WTC11 (cell line): ENCODE results near the gene RIMKLB. TPM values are rescaled to one million over a fixed set of nuclear protein-coding genes. Genes with fewer than 3 reads are reported as not detected.

Experiments
- ARID4B ChIP-seq: sonication (generic); formaldehyde crosslinking; IDR thresholded peaks from 2 replicates; pipeline ENCODE4 v1.8.0; 2023; ENCODE audit warnings: missing genetic modification reagents, mild to moderate bottlenecking, borderline replicate concordance
- ATF6 ChIP-seq: sonication (generic); formaldehyde crosslinking; IDR thresholded peaks from 2 replicates; pipeline ENCODE4 v1.8.1; 2023; ENCODE audit warnings: mild to moderate bottlenecking, missing genetic modification reagents
- E2F1 ChIP-seq: sonication (generic); formaldehyde crosslinking; IDR thresholded peaks from 2 replicates; pipeline ENCODE4 v1.8.0; 2022; ENCODE audit warnings: mild to moderate bottlenecking, missing genetic modification reagents
- FOXK1 ChIP-seq: sonication (generic); formaldehyde crosslinking; IDR thresholded peaks from 2 replicates; pipeline ENCODE4 v1.8.0; 2022; ENCODE audit warnings: mild to moderate bottlenecking, moderate library complexity, missing genetic modification reagents
- FOXP1 ChIP-seq: sonication (generic); formaldehyde crosslinking; IDR thresholded peaks from 2 replicates; pipeline ENCODE4 v1.8.0; 2022; ENCODE audit warnings: missing genetic modification reagents, mild to moderate bottlenecking, moderate library complexity, borderline replicate concordance
- FOXP4 ChIP-seq: sonication (generic); formaldehyde crosslinking; IDR thresholded peaks from 2 replicates; pipeline ENCODE4 v1.8.0; 2022; ENCODE audit warnings: mild to moderate bottlenecking, missing genetic modification reagents
- JUN ChIP-seq: sonication (generic); formaldehyde crosslinking; IDR thresholded peaks from 2 replicates; pipeline ENCODE4 v1.8.0; 2023; ENCODE audit warnings: mild to moderate bottlenecking, missing genetic modification reagents
- MLX ChIP-seq: sonication (generic); formaldehyde crosslinking; IDR thresholded peaks from 2 replicates; pipeline ENCODE4 v1.8.1; 2023; ENCODE audit warnings: mild to moderate bottlenecking, missing genetic modification reagents, moderate library complexity
- MXD4 ChIP-seq: fragments of 250-450 bp; sonication (Bioruptor Pico); IDR thresholded peaks from 2 replicates; pipeline ENCODE4 v1.8.0; 2021; ENCODE audit warnings: mild to moderate bottlenecking, moderate library complexity, borderline replicate concordance
- NR3C1 ChIP-seq: sonication (generic); formaldehyde crosslinking; conservative IDR thresholded peaks from 2 replicates; pipeline ENCODE4 v1.8.1; 2023; ENCODE audit warnings: low read depth, mild to moderate bottlenecking, missing genetic modification reagents
- OVOL2 ChIP-seq: fragments of 250-450 bp; sonication (Bioruptor Pico); IDR thresholded peaks from 2 replicates; pipeline ENCODE4 v1.9.0; 2021; ENCODE audit warnings: mild to moderate bottlenecking, borderline replicate concordance
- PRRX2 ChIP-seq: fragments of 250-450 bp; sonication (Bioruptor Pico); IDR thresholded peaks from 2 replicates; pipeline ENCODE4 v1.8.0; 2021; ENCODE audit warnings: mild to moderate bottlenecking
- RELA ChIP-seq: sonication (generic); formaldehyde crosslinking; IDR thresholded peaks from 2 replicates; pipeline ENCODE4 v1.8.1; 2022; ENCODE audit warnings: missing genetic modification reagents, mild to moderate bottlenecking, borderline replicate concordance
- TEAD4 ChIP-seq: sonication (generic); formaldehyde crosslinking; IDR thresholded peaks from 2 replicates; pipeline ENCODE4 v1.8.0; 2022; ENCODE audit warnings: mild to moderate bottlenecking, missing genetic modification reagents
- USF1 ChIP-seq: sonication (generic); formaldehyde crosslinking; IDR thresholded peaks from 2 replicates; pipeline ENCODE4 v1.8.0; 2022; ENCODE audit warnings: mild to moderate bottlenecking, missing genetic modification reagents
- ZNF138 ChIP-seq: sonication (generic); formaldehyde crosslinking; conservative IDR thresholded peaks from 2 replicates; pipeline ENCODE4 v1.8.1; 2022; ENCODE audit warnings: mild to moderate bottlenecking, moderate library complexity, missing genetic modification reagents
- ZNF281 ChIP-seq: sonication (generic); formaldehyde crosslinking; IDR thresholded peaks from 2 replicates; pipeline ENCODE4 v1.8.0; 2023; ENCODE audit warnings: mild to moderate bottlenecking, missing genetic modification reagents
- ZNF416 ChIP-seq: fragments of 250-450 bp; sonication (Bioruptor Pico); IDR thresholded peaks from 2 replicates; pipeline ENCODE4 v1.9.0; 2021; ENCODE audit warnings: mild to moderate bottlenecking, inconsistent platforms
- ZNF532 ChIP-seq: fragments of 250-450 bp; sonication (Bioruptor Pico); IDR thresholded peaks from 2 replicates; pipeline ENCODE4 v1.9.0; 2021; ENCODE audit warnings: mild to moderate bottlenecking, borderline replicate concordance
- total RNA-seq: library from RNA; stranded (reverse); gene quantifications from 3 replicates; pipeline ENCODE4 v1.2.3, GENCODE V29; 2021

Gene RIMKLB
- total RNA-seq, 1 experiment from 2014 or later: 106 TPM

- TF ChIP-seq JUN: 0 out of 2 replicates have a peak, but pooled peaks have one; percentile 51
- TF ChIP-seq MLX (CRISPR knock-in tag): no peak
- TF ChIP-seq USF1 (CRISPR knock-in tag): peak; percentile 87
- TF ChIP-seq ZNF281 (CRISPR knock-in tag): peak; percentile 25; the same call in 1 of the 2 replicates
- TF ChIP-seq ZNF138 (CRISPR knock-in tag): 0 out of 2 replicates have a peak, but pooled peaks have one; percentile 69
- 0 out of 2 replicates have a peak, but pooled peaks have one; percentile 31 for TF ChIP-seq ZNF416
- TF ChIP-seq OVOL2 (CRISPR knock-in tag): no peak
- TF ChIP-seq ZNF532 (CRISPR knock-in tag): no peak
- TF ChIP-seq NR3C1 (CRISPR knock-in tag): 0 out of 2 replicates have a peak, but pooled peaks have one; percentile 40
- TF ChIP-seq FOXP4 (CRISPR knock-in tag): peak; percentile 56; the same call in 1 of the 2 replicates
- TF ChIP-seq E2F1: no peak
- no peak for TF ChIP-seq ATF6 (CRISPR knock-in tag)
- no peak for TF ChIP-seq FOXK1 (CRISPR knock-in tag)
- 0 out of 2 replicates have a peak, but pooled peaks have one; percentile 12 for TF ChIP-seq FOXP1 (CRISPR knock-in tag)
- no peak for TF ChIP-seq MXD4 (CRISPR knock-in tag)
- no peak for TF ChIP-seq RELA (CRISPR knock-in tag)
- no peak for TF ChIP-seq TEAD4 (CRISPR knock-in tag)
- TF ChIP-seq PRRX2 (CRISPR knock-in tag): no peak
- peak; percentile 71; the same call in 1 of the 2 replicates for TF ChIP-seq ARID4B (CRISPR knock-in tag)
These were observed 501 bp downstream of the RIMKLB start (continued) for GRCh38 chr12:8698132-8698851.
